ENCODE results near the gene LRRN2. TPM values are rescaled to one million over a fixed set of nuclear protein-coding genes. Genes with fewer than 3 reads are reported as not detected.

The LRRN2 gene
- total and polyA plus RNA-seq, 9 of the 15 experiments (the other 6 are each of a cell fraction or from before 2014, with no cell fraction given), result 0.05 TPM; not detected in 8

DNA sequence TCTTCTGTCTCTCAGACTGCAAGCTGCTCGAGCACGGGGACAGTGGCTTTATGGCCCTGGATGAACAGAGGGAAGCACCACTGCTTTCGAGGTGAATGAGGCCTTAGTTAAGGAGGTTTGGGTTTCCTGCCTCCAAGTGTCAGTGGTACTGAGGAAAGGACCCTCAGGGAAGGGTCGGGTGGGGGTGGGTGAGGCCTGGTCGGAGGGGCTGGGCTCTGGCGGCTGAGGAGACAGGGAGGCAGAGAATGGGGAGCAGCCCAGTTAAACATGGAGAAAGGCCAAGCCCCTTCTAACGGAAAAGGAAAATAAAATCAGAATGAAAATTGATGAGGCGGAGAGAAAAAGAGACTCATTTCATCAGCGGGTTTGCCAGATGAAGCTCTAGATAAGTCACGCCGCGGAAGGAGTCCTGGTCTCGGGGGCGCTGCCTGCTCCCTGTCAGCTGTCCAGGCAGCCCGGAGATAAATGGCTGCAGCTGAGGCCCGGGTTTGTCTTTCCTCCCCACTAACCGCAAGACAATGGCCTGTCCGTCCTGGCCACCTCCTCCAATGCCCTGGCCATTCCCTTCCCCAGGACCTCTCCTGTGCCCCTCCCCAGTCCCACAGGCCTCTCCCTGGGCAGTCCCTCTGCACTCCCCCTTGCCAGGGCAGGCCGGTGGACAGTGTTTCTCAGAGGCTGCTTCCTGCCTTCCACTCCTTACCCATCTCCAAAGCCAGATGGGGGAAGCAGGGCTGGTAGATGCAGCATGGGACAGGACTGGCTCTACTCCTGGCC, 55.2 kb downstream of the LRRN2 start (continued):
- TF ChIP-seq MYNN (IDR thresholded peaks at IDR 0.05), result peak; percentile 69
- no peak for TF ChIP-seq MYNN (CRISPR knock-in tag; IDR thresholded peaks at IDR 0.05)
- TF ChIP-seq KDM2B (CRISPR knock-in tag; IDR thresholded peaks at IDR 0.05), result no peak
- TF ChIP-seq ZNF449 (CRISPR knock-in tag; IDR thresholded peaks at IDR 0.05), result no peak
- TF ChIP-seq TRIM24 (IDR thresholded peaks at IDR 0.05), result peak in 1 of 2 experiments; percentile 61; a peak in 1 of 4 replicates
- no peak for TF ChIP-seq BDP1 (IDR thresholded peaks at IDR 0.05; ENCODE audit: insufficient read depth, insufficient read length)
- TF ChIP-seq ZNF561 (CRISPR knock-in tag; conservative IDR thresholded peaks at IDR 0.05), result no peak
- no peak for TF ChIP-seq U2AF1 (optimal IDR thresholded peaks at IDR 0.05; ENCODE audit: low read depth, low read length)
- TF ChIP-seq FOXK2 (conservative IDR thresholded peaks at IDR 0.05 in 1 of 2, IDR thresholded peaks at IDR 0.05 in 1 of 2; ENCODE audit: low read depth in 2 of 2), result no peak
- TF ChIP-seq ZKSCAN1 (IDR thresholded peaks at IDR 0.05; ENCODE audit: low read depth, low read length), result no peak
- TF ChIP-seq TCF3 (CRISPR knock-in tag; IDR thresholded peaks at IDR 0.05), result peak; percentile 85
- peak; percentile 68; the same call in 1 of the 2 replicates for TF ChIP-seq ERF (CRISPR knock-in tag; IDR thresholded peaks at IDR 0.05)
- TF ChIP-seq BRD4 (IDR thresholded peaks at IDR 0.05), result no peak
- TF ChIP-seq CCNT2 (IDR thresholded peaks at IDR 0.05; ENCODE audit: borderline replicate concordance, extremely low read depth, insufficient read length, low read depth, low read length), result peak; percentile 66
- TF ChIP-seq, protein P1, sequence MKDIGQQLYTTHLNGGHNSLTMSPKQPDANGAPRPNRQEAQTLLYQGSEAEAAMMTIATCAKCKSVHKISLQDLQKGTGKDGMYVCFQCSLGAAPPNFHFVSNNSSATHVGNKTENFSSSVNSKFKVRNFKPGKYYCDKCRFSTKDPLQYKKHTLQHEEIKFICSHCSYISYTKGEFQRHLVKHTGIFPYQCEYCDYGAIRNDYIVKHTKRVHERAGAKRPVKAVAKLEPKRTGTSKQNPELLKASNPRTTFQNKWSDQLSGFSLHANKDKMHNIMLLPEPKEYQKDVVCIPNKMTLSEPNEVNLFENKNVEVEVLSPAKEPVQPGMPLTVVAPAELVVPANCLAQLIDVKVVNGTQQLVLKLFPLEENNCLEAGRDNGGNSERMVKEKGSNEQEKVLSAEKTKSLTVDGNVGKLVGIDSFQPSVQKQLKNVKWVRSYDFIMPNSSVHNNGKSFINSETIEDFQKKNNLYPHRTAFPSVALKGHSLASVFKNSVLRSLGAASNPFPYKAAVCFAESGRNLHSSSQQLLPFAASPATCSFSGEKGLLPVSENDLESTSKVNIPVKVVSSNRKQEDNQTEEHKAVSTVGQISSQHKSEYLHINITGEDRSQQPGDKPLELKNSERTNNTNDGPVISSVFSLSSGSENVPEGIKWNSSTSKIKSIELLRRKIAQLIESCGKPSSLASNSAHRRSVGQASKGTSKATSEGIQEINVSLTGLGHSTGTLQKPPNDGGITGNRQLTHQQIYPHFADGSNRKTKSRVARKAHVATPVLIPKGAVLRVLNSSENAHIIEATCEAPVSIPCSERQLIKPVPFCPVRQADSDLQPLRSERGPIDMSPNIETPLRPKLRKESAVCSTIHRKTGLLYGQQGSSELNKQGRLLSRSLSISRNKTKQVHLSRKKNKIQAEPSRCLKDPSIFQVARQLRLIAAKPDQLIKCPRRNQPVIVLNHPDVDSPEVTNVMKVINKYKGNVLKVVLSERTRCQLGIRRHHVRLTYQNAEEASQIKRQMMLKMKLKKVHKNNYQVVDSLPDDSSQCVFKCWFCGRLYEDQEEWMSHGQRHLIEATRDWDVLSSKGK (CRISPR knock-in tag; IDR thresholded peaks at IDR 0.05), result no peak
- TF ChIP-seq, protein P2, sequence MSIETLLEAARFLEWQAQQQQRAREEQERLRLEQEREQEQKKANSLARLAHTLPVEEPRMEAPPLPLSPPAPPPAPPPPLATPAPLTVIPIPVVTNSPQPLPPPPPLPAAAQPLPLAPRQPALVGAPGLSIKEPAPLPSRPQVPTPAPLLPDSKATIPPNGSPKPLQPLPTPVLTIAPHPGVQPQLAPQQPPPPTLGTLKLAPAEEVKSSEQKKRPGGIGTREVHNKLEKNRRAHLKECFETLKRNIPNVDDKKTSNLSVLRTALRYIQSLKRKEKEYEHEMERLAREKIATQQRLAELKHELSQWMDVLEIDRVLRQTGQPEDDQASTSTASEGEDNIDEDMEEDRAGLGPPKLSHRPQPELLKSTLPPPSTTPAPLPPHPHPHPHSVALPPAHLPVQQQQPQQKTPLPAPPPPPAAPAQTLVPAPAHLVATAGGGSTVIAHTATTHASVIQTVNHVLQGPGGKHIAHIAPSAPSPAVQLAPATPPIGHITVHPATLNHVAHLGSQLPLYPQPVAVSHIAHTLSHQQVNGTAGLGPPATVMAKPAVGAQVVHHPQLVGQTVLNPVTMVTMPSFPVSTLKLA (conservative IDR thresholded peaks at IDR 0.05), result no peak

Data from K562 (cell line).